GM18861 (cell line): ENCODE results near the gene SLAIN1.

Source experiments
- ATAC-seq: cut with Tn5 transposase; IDR thresholded peaks from one replicate; pipeline ENCODE4 v1.9.1; 2021; ENCODE audit not compliant: unreplicated experiment

SLAIN1 gene

GRCh38 chr13:77714119-77714755 lies 16.8 kb downstream of the SLAIN1 start:
- no peak for ATAC-seq

GRCh38 chr13:77715233-77715891 lies 17.9 kb downstream of the SLAIN1 start:
- peak; percentile 75 for ATAC-seq

DNA sequence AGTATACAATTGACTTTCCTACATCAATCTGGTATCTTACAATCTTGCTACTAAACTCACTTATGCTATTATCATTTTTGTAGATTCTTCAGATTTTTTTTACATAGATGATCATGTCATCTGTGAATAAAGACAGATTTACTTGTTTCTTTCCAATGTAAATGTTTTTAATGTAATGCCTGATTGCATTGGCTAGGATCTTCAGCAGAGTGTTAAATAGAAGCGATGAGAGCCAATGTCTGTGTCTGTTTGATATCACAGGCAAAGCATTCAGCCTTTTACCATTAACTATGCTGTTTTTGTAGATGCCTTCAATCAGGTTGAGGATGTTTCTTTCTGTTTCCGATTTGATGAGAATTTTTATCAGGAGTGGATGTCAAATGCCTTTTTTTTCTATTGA lies 19.2 kb downstream of the SLAIN1 start:
- ATAC-seq = no peak

GRCh38 chr13:77717508-77717907 lies 20.0 kb downstream of the SLAIN1 start:
- no peak for ATAC-seq

DNA sequence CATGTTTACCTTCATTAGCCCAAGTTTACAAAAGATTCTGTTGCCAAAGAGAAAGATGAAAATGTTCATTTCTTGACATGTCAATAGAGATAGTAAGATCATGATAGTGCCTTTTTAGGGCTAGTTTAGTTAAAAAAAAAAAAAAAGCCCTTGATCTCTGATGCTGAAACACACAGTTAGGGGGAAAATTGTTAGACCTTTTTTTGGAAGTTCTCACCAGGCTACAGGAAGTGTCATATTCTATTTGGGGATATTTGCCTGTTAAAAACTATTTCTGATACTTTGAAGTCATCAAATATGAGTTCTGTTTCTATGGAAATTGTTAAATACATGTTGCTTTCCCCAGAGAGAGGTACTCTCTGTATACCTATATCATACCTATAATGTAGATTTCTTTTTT lies 21.6 kb downstream of the SLAIN1 start:
- no peak for ATAC-seq

DNA sequence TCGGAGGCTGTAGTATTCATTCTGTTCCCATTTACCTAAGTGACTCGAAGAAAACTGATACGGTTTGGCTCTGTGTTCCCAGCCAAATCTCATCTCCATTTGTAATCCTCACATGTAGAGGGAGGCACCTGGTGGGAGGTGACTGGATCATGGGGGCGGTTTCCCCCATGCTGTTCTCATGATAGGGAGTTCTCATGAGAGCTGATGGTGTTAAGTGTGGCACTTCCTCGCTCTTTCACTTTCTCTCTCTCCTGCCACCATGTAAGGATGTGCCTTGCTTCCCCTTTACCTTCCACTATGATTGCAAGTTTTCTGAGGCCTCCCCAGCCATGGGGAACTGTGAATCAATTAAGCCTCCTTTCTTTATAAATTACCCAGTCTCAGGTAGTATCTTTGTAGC lies 23.5 kb downstream of the SLAIN1 start:
- no peak for ATAC-seq

DNA sequence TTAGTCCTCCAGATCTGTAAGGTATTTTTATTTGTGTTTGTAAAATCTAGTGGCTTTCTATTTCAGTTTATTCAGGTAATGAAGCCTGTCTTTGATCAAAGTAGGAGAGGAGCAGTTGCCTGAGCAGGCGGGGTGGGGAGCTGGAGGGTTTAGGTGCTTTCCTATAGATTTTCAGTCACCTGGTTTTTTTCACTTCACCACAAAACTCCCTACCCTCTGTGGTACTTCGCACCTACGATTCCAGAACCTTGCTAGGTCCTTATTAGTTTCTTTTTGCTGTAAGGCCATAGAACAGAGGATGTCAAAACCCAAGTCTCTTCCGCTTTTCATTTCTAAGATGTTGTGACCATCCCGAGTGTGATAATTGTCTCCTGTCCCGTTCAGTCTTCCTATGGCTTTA lies 26.6 kb downstream of the SLAIN1 start:
- no peak for ATAC-seq

- ATAC-seq = no peak
Observed at GRCh38 chr13:77725071-77725470, 27.6 kb downstream of the SLAIN1 start.

- no peak for ATAC-seq
Observed at GRCh38 chr13:77728265-77729125, 31.0 kb downstream of the SLAIN1 start.

- ATAC-seq = peak; percentile 97
Observed at GRCh38 chr13:77729502-77730221, 32.2 kb downstream of the SLAIN1 start.

DNA sequence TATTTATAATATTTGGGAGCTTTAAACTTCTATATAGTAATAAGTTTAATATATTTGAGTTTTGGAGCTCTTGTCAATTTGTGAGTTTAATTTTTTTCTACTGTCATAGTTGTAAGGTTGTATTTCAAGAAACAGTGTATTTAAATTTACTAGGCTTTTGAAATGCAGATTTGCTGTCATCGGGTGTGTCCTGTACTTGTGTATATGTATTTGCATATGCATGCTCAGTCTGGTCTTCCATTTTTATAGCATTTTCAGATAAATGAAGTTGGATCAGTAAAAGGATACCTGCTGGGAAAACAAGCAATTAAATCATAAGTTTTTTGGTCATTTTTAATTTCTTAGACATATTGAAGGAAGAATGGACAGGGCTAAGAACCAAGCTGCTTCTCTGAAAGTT lies 33.1 kb downstream of the SLAIN1 start:
- no peak for ATAC-seq

- no peak for ATAC-seq
Observed at GRCh38 chr13:77732287-77732686, 34.8 kb downstream of the SLAIN1 start.

GRCh38 chr13:77733674-77734073 lies 36.2 kb downstream of the SLAIN1 start:
- ATAC-seq = no peak

DNA sequence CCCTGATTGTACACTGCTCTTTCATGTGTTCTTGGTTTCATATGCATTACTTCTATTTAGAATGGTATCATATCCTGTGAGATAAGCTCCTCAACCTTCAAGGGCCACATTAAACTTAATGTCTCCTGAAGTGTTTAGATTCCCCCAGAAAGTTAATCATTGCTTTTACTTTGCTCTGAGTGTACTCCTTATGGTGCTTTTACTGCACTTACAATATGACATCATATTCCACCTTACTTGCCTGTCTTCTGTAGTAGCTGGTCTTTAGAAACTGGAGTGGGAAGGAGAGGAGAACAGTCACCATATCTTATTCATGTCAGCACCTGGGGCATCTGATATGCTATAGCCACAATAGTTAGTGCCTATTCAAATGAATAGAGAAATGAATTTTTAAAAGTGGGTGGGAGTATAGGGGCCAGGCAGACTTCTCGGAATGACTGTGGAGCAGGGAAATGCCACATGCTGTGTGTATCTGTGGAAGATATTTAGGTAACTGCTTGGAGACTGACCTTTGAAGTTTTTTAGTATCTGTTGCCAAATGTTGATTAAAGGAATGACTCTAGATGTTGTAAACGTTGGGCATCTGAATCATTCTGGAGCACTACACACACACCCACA lies 40.2 kb downstream of the SLAIN1 start:
- peak; percentile 86 for ATAC-seq

- no peak for ATAC-seq
Observed at GRCh38 chr13:77740097-77740735, 42.7 kb downstream of the SLAIN1 start.

DNA sequence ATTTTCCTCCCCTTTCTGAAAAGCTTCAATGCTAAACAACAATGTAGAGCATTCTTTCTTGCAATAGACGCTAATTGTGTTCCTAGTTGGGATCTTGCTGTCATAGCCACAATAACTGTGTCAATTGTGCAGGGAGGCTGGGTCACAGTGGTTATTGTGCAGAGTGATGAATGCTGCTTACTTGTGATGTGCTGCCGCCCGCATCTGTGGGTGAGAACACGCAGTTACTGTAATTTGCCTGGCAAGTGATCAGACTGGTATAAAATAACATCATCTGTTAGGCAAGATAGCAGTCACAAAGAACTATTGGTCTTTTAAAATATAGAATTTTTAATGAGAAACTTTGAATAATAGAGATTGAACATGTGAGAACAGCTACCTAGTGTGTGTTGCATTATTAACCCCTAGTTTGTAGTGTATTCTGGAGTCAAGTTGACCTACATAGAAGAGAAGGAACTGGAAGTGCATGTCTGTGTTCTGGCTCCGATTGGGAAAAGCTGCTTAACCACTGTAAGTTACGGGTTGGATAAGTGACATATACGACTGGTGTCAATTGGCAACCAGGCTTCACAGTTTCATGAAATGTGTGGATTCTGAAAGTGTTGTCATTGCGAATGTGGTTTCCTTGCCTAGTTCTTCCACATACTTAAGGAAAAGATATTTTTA lies 43.6 kb downstream of the SLAIN1 start:
- no peak for ATAC-seq

DNA sequence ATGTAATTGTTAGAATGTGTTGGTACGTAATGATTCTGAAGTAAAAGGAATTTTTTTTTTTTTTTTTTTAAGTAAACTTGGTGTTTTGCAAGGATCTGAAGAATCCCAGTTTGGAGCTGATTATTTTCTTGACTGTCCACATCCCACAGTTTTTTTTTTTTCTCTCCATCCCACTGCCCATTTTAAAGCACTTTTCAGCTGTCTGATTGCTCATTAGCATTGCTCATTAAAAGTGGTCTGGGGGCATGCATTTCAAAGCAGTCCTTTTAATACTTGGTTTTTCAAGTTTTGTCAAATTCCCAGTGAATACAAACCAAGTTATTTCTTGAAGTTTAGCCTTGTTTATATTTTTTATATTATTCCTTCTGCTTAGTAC lies 44.1 kb downstream of the SLAIN1 start:
- no peak for ATAC-seq

DNA sequence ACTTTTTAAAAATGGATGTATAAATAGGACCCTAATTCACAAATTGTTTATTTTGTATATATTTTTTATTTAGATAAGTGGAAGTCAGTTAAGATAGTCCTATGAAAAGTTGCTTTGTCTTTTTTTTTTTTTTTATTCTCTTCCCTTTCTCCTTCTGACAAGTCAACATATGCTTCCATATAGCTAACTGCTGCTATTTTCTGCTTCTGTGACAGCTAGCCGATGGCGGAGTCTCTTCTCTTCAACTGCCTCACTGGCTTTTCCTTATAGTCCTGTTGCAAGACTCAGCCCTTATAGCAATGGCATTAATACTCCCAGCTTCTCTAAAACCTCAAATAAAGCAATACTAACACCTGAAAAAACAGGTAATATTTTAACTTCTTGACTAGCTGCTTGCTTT lies 45.3 kb downstream of the SLAIN1 start:
- no peak for ATAC-seq

DNA sequence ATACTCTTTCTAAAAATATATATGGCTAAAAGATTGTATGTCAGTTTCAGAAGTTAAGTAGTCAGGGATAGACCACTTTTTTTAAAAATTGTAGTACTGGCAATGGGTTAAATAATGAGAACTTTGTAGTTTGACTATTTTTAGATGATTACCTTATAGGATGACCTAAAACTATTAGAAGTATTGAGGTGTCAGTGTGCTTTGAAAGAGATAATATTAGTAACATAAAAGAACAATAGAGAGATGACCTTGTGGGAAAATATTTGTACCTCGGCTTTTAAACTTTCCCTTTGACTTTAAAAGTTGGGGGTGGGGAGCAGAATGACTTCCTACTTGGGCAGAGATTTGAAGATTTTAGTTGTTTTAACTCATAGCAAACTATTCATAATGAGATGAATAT lies 48.3 kb downstream of the SLAIN1 start:
- ATAC-seq = no peak

DNA sequence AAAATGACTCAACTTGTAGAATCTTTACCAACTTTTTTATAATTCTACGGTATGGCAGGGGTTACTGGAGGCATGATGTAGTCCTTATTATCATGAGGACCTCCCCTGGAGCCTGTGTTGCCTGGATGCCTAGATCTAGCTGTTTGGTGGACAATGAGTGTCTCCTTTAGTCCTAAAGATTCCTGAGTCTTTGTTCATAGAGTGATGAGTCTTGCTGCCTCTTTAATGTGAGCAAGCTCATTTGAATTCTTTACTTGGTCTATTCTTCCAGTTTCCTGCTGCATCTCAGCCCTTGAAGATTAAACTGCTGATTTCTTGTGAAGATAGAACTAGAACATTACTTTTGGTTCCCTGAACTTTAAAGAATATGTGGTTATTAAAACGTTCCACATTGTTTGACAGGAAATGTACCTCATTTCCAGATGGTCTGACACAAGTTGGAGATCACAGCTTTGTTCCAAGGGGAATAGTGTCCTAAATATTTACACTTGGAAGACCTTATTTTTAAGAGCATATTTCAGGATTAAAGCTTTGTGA lies 51.9 kb downstream of the SLAIN1 start:
- ATAC-seq = no peak
